Calu3 (cell line): ENCODE data around the gene RNU6-9. TPM values are rescaled to one million over a fixed set of nuclear protein-coding genes. Genes with fewer than 3 reads are reported as not detected.

Source experiments
- BruUV-seq: library from RNA; stranded (reverse); fragments of 400-500 nt; replicated peaks from 2 replicates; lab custom pipeline; 2021; lab: Mats Ljungman, UMichigan
- CTCF ChIA-PET: fragments of 300-600 bp; sonication (Branson Sonifier 250); formaldehyde crosslinking; loops from one replicate; lab custom pipeline; 2022; ENCODE audit warnings: antibody characterized with exemption; lab: Charles Lee
- DNase-seq: peaks from one replicate; pipeline ENCODE4 v3.0.0; 2022
- H3K27ac Mint-ChIP-seq: one replicate; pipeline ENCODE4 v1.8.0; 2022; ENCODE audit warnings: mixed read lengths; ENCODE audit not compliant: unreplicated experiment
- H3K27me3 Mint-ChIP-seq: one replicate; pipeline ENCODE4 v1.8.0; 2022; ENCODE audit warnings: mixed read lengths; ENCODE audit not compliant: unreplicated experiment
- H3K36me3 Mint-ChIP-seq: one replicate; pipeline ENCODE4 v1.8.0; 2022; ENCODE audit warnings: mild to moderate bottlenecking, moderate library complexity, mixed read lengths; ENCODE audit not compliant: insufficient read depth, unreplicated experiment
- H3K4me1 Mint-ChIP-seq: one replicate; pipeline ENCODE4 v1.8.0; 2022; ENCODE audit warnings: mild to moderate bottlenecking, low read depth, mixed read lengths; ENCODE audit not compliant: unreplicated experiment
- H3K4me3 Mint-ChIP-seq: one replicate; pipeline ENCODE4 v1.8.0; 2022; ENCODE audit warnings: mild to moderate bottlenecking, low read depth, moderate library complexity, mixed read lengths; ENCODE audit not compliant: unreplicated experiment
- H3K9me3 Mint-ChIP-seq: one replicate; pipeline ENCODE4 v1.8.0; 2022; ENCODE audit warnings: low read depth, mixed read lengths; ENCODE audit not compliant: unreplicated experiment
- intact Hi-C: fragments of 100-400 bp; cut with micrococcal nuclease; formaldehyde crosslinking; loops from one replicate; pipeline ENCODE4 v1.10.0; 2022; ENCODE audit not compliant: unreplicated experiment
- total RNA-seq: library from RNA; stranded (reverse); gene quantifications from 2 replicates; pipeline ENCODE4 v1.2.3, GENCODE V29; 2022
- TF ChIP-seq, protein P1 (sequence below): fragments of 200-600 bp; IDR thresholded peaks from one replicate; pipeline ENCODE4 v1.8.0; 2022; ENCODE audit warnings: antibody characterized with exemption; ENCODE audit not compliant: unreplicated experiment

Gene RNU6-9
- total RNA-seq, 1 experiment from 2014 or later = not detected

DNA sequence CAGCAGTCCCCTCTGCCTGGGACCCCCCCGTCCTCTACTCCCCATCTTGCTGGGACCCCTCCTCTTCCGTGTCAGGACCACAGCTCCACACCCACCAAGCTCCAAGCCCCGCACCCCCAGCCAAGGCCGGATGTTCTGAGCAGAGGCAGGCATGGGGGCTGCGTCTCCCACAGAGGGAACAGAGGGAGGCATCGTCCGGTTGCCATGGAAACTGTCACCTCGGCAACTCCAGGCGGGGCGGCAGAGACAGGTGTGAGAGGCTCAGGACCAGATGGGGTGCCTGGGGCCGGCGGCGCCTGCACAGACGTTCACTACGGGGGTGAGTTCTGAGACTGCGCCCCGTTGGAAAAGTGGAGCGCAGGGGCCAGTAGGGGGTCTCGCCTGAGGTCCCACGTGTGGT is 5.4 kb downstream of the RNU6-9 start:
- Mint-ChIP-seq H3K4me1 (no peaks in the 10 kb centered on the region), H3K4me3 (no peak overlapping the region), H3K27ac (no peak overlapping the region), H3K36me3 (peaks cover 40% of the 10 kb centered on the region), H3K9me3 (no peaks in the 10 kb centered on the region), H3K27me3 (no peaks in the 10 kb centered on the region)
- BruUV-seq = no TSS peak
- intact Hi-C loops = no loop called here
- TF ChIP-seq, protein P1, sequence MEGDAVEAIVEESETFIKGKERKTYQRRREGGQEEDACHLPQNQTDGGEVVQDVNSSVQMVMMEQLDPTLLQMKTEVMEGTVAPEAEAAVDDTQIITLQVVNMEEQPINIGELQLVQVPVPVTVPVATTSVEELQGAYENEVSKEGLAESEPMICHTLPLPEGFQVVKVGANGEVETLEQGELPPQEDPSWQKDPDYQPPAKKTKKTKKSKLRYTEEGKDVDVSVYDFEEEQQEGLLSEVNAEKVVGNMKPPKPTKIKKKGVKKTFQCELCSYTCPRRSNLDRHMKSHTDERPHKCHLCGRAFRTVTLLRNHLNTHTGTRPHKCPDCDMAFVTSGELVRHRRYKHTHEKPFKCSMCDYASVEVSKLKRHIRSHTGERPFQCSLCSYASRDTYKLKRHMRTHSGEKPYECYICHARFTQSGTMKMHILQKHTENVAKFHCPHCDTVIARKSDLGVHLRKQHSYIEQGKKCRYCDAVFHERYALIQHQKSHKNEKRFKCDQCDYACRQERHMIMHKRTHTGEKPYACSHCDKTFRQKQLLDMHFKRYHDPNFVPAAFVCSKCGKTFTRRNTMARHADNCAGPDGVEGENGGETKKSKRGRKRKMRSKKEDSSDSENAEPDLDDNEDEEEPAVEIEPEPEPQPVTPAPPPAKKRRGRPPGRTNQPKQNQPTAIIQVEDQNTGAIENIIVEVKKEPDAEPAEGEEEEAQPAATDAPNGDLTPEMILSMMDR = no peak
- CTCF ChIA-PET = interaction anchor here (0.6 kb wide), 1 partner anchor 466 kb away, joined by 3 read pairs; no protein-coding TSS in a partner anchor
- no peak for DNase-seq

GRCh38 chr19:899336-900042 is 6.2 kb downstream of the RNU6-9 start:
- Mint-ChIP-seq H3K36me3 (peaks cover 41% of the 10 kb centered on the region), H3K27me3 (no peaks in the 10 kb centered on the region), H3K9me3 (no peaks in the 10 kb centered on the region), H3K4me3 (no peak overlapping the region), H3K27ac (no peak overlapping the region), H3K4me1 (no peaks in the 10 kb centered on the region)
- TF ChIP-seq, protein P1 = no peak
- intact Hi-C loops = no loop called here
- CTCF ChIA-PET = interaction anchor here (0.7 kb wide), 1 partner anchor 86 kb away, joined by 4 read pairs; no protein-coding TSS in a partner anchor
- no peak for DNase-seq
- BruUV-seq = no TSS peak

DNA sequence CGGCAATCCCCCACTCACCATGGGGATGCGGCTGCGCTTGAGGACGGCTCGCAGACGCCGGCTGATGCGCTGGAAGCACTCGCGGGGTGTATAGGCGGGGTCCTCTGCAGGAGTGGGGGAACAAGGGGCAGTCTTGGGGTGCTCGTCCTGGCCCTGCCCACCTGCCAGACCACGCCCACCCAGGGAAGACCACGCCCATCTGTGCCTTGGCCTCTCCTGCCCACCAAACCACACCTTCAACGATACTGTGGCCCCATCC is 6.7 kb downstream of the RNU6-9 start:
- CTCF ChIA-PET = no interaction called here

GRCh38 chr19:900302-901111 is 7.2 kb downstream of the RNU6-9 start:
- TF ChIP-seq, protein P1 = no peak
- intact Hi-C loops = no loop called here
- Mint-ChIP-seq H3K4me1 (no peaks in the 10 kb centered on the region), H3K4me3 (no peak overlapping the region), H3K9me3 (no peaks in the 10 kb centered on the region), H3K27me3 (no peaks in the 10 kb centered on the region), H3K27ac (no peak overlapping the region), H3K36me3 (peaks cover 38% of the 10 kb centered on the region)
- no peak for DNase-seq
- CTCF ChIA-PET = no interaction called here
- no TSS peak for BruUV-seq

More for the DNA sequence above, 6.7 kb downstream of the RNU6-9 start:
- BruUV-seq = no TSS peak
- intact Hi-C loops = no loop called here
- Mint-ChIP-seq H3K4me1 (no peaks in the 10 kb centered on the region), H3K36me3 (peaks cover 41% of the 10 kb centered on the region), H3K4me3 (no peak overlapping the region), H3K27me3 (no peaks in the 10 kb centered on the region), H3K27ac (no peak overlapping the region), H3K9me3 (no peaks in the 10 kb centered on the region)
- TF ChIP-seq, protein P1 = no peak
- DNase-seq = no peak
